ENCODE data around the gene LRMDA. TPM values are rescaled to one million over a fixed set of nuclear protein-coding genes. Genes with fewer than 3 reads are reported as not detected.

LRMDA gene
- polyA plus RNA-seq, 2 of the 4 experiments (the other 2 are of a cell fraction) = 4.6 to 5.2 TPM

- TF ChIP-seq TP53 (CRISPR knock-in tag; IDR thresholded peaks at IDR 0.05) = no peak
- TF ChIP-seq HDAC2 (IDR thresholded peaks at IDR 0.05) = no peak
- TF ChIP-seq CTCF (IDR thresholded peaks at IDR 0.05) = no peak
Measured at GRCh38 chr10:76127984-76128589, 696.7 kb downstream of the LRMDA start (continued).

DNA sequence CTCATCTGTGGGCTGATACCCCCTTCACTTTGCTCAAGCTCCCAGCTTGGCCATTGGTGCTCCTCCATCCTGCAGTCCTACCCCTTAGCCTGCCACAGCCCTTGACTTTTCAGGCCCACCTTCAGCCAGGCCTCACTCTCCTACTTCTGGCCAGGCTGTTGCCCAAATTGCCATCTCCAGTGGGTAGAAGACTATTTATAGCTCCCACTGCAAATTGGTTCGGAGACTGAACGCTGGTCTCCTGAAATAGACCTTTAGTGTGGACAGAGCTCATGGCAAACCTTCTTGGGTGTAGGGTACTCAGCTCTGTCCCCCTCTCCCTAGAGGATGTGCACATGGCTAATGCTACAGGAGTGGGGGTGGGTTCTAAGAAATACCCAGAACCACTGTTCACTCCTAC, 697.8 kb downstream of the LRMDA start:
- no peak for FAIRE-seq
- WGBS (ENCODE audit: missing lambda C conversion rate) = 100% methylated on average over 2 of the region's 2 CpGs
- ChIA-PET CTCF (no interaction called here), POLR2A (no interaction called here)
- Histone ChIP-seq H3K9me3 (no peaks in the 10 kb centered on the region), H3K4me2 (no peak overlapping the region), H3K4me3 (no peak overlapping the region), H3K4me1 (no peaks in the 10 kb centered on the region), H3K27ac (no peak overlapping the region)
- no peak for DNase-seq (ENCODE audit: low read depth in 1 of 2, low spot score in 1 of 2)
- no peak for ATAC-seq
- no peak for TF ChIP-seq CHD4 (IDR thresholded peaks at IDR 0.05; ENCODE audit: borderline replicate concordance)
- TF ChIP-seq USF2 (IDR thresholded peaks at IDR 0.05) = no peak
- TF ChIP-seq, protein P1, sequence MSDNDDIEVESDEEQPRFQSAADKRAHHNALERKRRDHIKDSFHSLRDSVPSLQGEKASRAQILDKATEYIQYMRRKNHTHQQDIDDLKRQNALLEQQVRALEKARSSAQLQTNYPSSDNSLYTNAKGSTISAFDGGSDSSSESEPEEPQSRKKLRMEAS (IDR thresholded peaks at IDR 0.05) = no peak
- TF ChIP-seq BHLHE40 (IDR thresholded peaks at IDR 0.05; ENCODE audit: low read depth, low read length) = no peak
- TF ChIP-seq RARB (CRISPR knock-in tag; IDR thresholded peaks at IDR 0.05) = no peak
- TF ChIP-seq CEBPB (IDR thresholded peaks at IDR 0.05) = no peak
- no peak for TF ChIP-seq ELK1 (IDR thresholded peaks at IDR 0.05; ENCODE audit: low read depth, low read length)
- TF ChIP-seq SMC3 (IDR thresholded peaks at IDR 0.05) = no peak

DNA sequence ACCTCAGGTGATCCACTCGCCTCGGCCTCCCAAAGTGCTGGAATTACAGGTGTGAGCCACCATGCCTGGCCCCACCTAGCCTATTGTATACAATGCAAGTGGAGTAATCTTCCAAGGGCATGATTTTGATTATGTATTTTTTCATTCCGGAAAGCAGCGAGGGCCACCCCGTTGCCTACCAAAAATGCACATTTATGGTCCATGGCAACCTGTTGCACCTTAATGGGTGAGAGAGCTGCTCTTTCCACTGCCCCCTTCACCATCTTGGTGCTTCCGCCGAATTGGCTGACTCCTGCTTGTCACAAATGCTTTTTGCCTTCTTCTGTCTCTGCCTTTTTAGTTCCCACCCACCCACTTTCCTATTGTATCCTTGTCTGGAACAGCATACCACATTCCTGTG, 699.5 kb downstream of the LRMDA start:
- CTCF ChIA-PET = interaction anchor here (0.9 kb wide), 1 partner anchor 25 kb away, joined by 4 read pairs; no protein-coding TSS in a partner anchor
- Histone ChIP-seq H3K4me3 (no peak overlapping the region), H3K4me1 (no peaks in the 10 kb centered on the region), H3K27ac (no peak overlapping the region), H3K4me2 (no peak overlapping the region), H3K9me3 (no peaks in the 10 kb centered on the region)
- WGBS (ENCODE audit: missing lambda C conversion rate) = 73% methylated on average over 7 of the region's 7 CpGs
- POLR2A ChIA-PET = no interaction called here
- ATAC-seq = no peak
- no peak for DNase-seq (ENCODE audit: low read depth in 1 of 2, low spot score in 1 of 2)
- FAIRE-seq = no peak
- TF ChIP-seq NPAS2 (CRISPR knock-in tag; IDR thresholded peaks at IDR 0.05; ENCODE audit: borderline replicate concordance) = no peak
- TF ChIP-seq SREBF2 (IDR thresholded peaks at IDR 0.05) = no peak
- TF ChIP-seq HDAC2 (IDR thresholded peaks at IDR 0.05) = no peak
- TF ChIP-seq KDM1A (IDR thresholded peaks at IDR 0.05; ENCODE audit: low read depth) = no peak
- TF ChIP-seq JUN (IDR thresholded peaks at IDR 0.05) = no peak
- no peak for TF ChIP-seq FOSL2 (IDR thresholded peaks at IDR 0.05)
- TF ChIP-seq FOSL2 (CRISPR knock-in tag; IDR thresholded peaks at IDR 0.05) = no peak
- no peak for TF ChIP-seq E2F6 (IDR thresholded peaks at IDR 0.05; ENCODE audit: borderline replicate concordance, low read depth)

Measured in A549 (cell line).